ENCODE results near the gene PAGR1. TPM values are rescaled to one million over a fixed set of nuclear protein-coding genes. Genes with fewer than 3 reads are reported as not detected.

The PAGR1 gene
- total and polyA plus RNA-seq, 10 of the 15 experiments (the other 5 are each of a cell fraction or from before 2014, with no cell fraction given), result 1.1 to 57.7 (median 23.4) TPM

DNA sequence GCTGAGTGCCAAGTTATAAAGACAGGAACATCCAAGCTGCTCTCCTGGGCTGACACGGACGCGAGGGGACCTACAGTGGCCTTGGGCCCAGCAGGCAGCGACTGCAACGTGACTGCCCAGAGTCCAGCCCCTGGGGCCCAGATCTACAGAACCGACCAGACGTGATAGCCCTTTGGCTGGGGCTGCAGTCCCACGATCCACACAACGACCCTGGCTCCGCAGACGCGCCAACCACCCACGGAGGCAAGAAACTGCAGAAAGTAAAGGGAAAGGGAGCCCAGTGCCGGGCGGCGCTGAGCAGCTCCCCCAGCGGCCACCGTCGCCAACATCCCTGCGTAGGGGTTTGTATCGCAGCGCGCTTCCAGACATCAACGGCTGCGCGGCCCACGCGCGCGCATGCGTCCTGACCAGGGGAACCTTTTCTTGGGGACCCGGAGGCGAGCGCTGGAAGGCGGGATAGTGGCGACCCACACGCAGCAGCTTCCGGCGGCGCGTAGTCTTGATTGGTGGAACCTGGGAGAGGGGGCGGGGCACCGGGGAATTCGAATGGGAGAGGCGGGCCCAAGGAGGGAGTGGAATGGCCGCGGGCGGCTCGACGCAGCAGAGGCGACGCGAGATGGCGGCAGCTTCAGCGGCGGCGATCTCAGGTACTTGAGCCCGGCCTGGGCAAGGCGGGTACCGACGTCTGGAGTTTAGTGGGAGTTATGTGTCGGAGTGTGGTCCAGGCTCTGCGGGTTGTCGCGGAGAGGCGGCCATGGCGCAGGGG lies 25.6 kb upstream of the PAGR1 start, which contains the start of gene KIF22 (continued):
- TF ChIP-seq, protein P1, sequence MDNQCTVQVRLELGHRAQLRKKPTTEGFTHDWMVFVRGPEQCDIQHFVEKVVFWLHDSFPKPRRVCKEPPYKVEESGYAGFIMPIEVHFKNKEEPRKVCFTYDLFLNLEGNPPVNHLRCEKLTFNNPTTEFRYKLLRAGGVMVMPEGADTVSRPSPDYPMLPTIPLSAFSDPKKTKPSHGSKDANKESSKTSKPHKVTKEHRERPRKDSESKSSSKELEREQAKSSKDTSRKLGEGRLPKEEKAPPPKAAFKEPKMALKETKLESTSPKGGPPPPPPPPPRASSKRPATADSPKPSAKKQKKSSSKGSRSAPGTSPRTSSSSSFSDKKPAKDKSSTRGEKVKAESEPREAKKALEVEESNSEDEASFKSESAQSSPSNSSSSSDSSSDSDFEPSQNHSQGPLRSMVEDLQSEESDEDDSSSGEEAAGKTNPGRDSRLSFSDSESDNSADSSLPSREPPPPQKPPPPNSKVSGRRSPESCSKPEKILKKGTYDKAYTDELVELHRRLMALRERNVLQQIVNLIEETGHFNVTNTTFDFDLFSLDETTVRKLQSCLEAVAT (IDR thresholded peaks at IDR 0.05), result 0 out of 2 replicates have a peak, but pooled peaks have one; percentile 1
- peak in 1 of 2 experiments; percentile 13; a peak in 2 of 4 replicates for TF ChIP-seq IKZF2 (IDR thresholded peaks at IDR 0.05)
- TF ChIP-seq DPF2 (IDR thresholded peaks at IDR 0.05), result no peak; the same call in none of the 2 replicates
- peak; percentile 41 to 68; a peak in 2 of 4 replicates for TF ChIP-seq BHLHE40 (IDR thresholded peaks at IDR 0.05; ENCODE audit: borderline replicate concordance in 1 of 2, low read depth in 2 of 2, low read length in 1 of 2)
- no peak for TF ChIP-seq ZNF24 (IDR thresholded peaks at IDR 0.05)
- no peak for TF ChIP-seq EZH2 (IDR thresholded peaks at IDR 0.05; ENCODE audit: borderline replicate concordance, control insufficient read depth, low read depth, low read length)
- TF ChIP-seq SMAD5 (IDR thresholded peaks at IDR 0.05; ENCODE audit: low read depth), result no peak
- TF ChIP-seq POLR2A (IDR thresholded peaks at IDR 0.05; ENCODE audit: low read depth, low read length), result peak; percentile 97
- TF ChIP-seq, protein P2, sequence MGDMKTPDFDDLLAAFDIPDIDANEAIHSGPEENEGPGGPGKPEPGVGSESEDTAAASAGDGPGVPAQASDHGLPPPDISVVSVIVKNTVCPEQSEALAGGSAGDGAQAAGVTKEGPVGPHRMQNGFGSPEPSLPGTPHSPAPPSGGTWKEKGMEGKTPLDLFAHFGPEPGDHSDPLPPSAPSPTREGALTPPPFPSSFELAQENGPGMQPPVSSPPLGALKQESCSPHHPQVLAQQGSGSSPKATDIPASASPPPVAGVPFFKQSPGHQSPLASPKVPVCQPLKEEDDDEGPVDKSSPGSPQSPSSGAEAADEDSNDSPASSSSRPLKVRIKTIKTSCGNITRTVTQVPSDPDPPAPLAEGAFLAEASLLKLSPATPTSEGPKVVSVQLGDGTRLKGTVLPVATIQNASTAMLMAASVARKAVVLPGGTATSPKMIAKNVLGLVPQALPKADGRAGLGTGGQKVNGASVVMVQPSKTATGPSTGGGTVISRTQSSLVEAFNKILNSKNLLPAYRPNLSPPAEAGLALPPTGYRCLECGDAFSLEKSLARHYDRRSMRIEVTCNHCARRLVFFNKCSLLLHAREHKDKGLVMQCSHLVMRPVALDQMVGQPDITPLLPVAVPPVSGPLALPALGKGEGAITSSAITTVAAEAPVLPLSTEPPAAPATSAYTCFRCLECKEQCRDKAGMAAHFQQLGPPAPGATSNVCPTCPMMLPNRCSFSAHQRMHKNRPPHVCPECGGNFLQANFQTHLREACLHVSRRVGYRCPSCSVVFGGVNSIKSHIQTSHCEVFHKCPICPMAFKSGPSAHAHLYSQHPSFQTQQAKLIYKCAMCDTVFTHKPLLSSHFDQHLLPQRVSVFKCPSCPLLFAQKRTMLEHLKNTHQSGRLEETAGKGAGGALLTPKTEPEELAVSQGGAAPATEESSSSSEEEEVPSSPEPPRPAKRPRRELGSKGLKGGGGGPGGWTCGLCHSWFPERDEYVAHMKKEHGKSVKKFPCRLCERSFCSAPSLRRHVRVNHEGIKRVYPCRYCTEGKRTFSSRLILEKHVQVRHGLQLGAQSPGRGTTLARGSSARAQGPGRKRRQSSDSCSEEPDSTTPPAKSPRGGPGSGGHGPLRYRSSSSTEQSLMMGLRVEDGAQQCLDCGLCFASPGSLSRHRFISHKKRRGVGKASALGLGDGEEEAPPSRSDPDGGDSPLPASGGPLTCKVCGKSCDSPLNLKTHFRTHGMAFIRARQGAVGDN (IDR thresholded peaks at IDR 0.05), result peak; percentile 32; the same call in 1 of the 2 replicates
- no peak; the same call in 1 of the 2 replicates for TF ChIP-seq CBX5 (IDR thresholded peaks at IDR 0.05; ENCODE audit: low read depth)
- peak in 1 of 2 experiments; percentile 61; a peak in 1 of 4 replicates for TF ChIP-seq SRF (IDR thresholded peaks at IDR 0.05; ENCODE audit: low read depth in 2 of 2, low read length in 2 of 2)
- TF ChIP-seq TAF1 (IDR thresholded peaks at IDR 0.05; ENCODE audit: borderline replicate concordance, low read depth, low read length), result peak; percentile 80; the same call in 1 of the 2 replicates
- peak; percentile 98 for TF ChIP-seq NKRF (conservative IDR thresholded peaks at IDR 0.05)
- TF ChIP-seq STAT3 (IDR thresholded peaks at IDR 0.05; ENCODE audit: low read depth, low read length), result no peak
- peak; percentile 84 for TF ChIP-seq SMARCA5 (IDR thresholded peaks at IDR 0.05)
- peak; percentile 76 for TF ChIP-seq PML (IDR thresholded peaks at IDR 0.05; ENCODE audit: low read length)
- TF ChIP-seq STAT1 (conservative IDR thresholded peaks at IDR 0.05), result 0 out of 2 replicates have a peak, but pooled peaks have one; percentile 59
- peak; percentile 45 for TF ChIP-seq E2F8 (IDR thresholded peaks at IDR 0.05; ENCODE audit: low read depth, partially characterized antibody)
- TF ChIP-seq HCFC1 (IDR thresholded peaks at IDR 0.05; ENCODE audit: low read length), result peak; percentile 76
- peak; percentile 75 for TF ChIP-seq POLR2AphosphoS5 (IDR thresholded peaks at IDR 0.05; ENCODE audit: low read length)
